GM13977 (cell line): ENCODE measurements around the gene MBNL3.

Experiments used
- DNase-seq: peaks from one replicate; pipeline ENCODE4 v3.0.0; 2012; ENCODE audit warnings: low spot score
- in situ Hi-C: fragments of 300-500 bp; cut with MboI; formaldehyde crosslinking; loops from one replicate; pipeline ENCODE4 v1.12.0; 2022; ENCODE audit warnings: low sequenced_read_pairs, low pct_unique_long_range_greater_than_20kb, mixed read lengths, inconsistent platforms; ENCODE audit not compliant: unreplicated experiment
- TF ChIP-seq, protein P1 (sequence below): IDR thresholded peaks from 2 replicates; pipeline ENCODE4 v1.5.1; 2012; ENCODE audit warnings: mild to moderate bottlenecking, control low read depth; ENCODE audit not compliant: insufficient read depth; ENCODE audit errors: extremely low read depth, missing control alignments

Gene MBNL3

DNA sequence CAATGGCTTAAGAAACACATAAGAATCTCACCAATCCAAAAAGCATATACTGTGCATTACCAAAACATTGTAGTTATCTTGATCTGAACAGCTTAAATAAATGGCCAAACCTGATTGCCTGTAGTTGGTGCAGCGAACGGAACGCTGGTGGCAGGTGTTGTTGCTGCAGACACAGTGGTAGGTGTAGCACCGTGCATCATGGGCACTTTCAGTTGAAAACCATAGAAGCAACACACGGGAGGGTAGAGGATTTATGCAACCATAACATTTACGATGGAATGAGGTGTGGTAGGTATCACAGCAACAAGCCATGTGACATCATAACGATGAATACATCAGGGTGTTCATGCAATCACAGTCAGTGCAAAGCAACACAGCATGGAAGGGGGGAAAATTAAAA lies 106.8 kb downstream of the MBNL3 start:
- DNase-seq: no peak
- in situ Hi-C loops: no loop called here
- TF ChIP-seq, protein P1, sequence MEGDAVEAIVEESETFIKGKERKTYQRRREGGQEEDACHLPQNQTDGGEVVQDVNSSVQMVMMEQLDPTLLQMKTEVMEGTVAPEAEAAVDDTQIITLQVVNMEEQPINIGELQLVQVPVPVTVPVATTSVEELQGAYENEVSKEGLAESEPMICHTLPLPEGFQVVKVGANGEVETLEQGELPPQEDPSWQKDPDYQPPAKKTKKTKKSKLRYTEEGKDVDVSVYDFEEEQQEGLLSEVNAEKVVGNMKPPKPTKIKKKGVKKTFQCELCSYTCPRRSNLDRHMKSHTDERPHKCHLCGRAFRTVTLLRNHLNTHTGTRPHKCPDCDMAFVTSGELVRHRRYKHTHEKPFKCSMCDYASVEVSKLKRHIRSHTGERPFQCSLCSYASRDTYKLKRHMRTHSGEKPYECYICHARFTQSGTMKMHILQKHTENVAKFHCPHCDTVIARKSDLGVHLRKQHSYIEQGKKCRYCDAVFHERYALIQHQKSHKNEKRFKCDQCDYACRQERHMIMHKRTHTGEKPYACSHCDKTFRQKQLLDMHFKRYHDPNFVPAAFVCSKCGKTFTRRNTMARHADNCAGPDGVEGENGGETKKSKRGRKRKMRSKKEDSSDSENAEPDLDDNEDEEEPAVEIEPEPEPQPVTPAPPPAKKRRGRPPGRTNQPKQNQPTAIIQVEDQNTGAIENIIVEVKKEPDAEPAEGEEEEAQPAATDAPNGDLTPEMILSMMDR: no peak

DNA sequence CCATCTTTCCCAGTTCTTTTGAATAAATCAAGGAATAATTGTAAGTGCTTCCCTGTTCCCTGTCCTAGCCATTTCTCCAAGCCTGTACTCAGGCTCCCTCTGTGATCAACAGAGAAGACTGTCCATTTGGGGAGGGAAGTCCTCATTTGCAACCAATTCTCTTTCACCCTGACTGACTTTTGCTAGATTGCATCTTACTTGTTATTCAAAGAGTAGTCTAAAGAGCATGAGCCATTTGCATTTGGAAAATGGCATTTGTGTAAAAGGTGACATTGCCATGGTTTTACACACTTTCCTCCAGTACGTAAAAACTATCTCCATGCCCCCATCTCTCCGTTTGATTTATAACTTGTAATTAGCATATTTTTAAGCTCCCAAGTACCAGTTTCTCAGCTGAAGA lies 110.6 kb downstream of the MBNL3 start:
- in situ Hi-C loops: no loop called here
- no peak for DNase-seq
- TF ChIP-seq, protein P1: no peak

GRCh38 chrX:132375941-132376340 lies 112.9 kb downstream of the MBNL3 start:
- DNase-seq: no peak
- TF ChIP-seq, protein P1: no peak
- in situ Hi-C loops: no loop called here

DNA sequence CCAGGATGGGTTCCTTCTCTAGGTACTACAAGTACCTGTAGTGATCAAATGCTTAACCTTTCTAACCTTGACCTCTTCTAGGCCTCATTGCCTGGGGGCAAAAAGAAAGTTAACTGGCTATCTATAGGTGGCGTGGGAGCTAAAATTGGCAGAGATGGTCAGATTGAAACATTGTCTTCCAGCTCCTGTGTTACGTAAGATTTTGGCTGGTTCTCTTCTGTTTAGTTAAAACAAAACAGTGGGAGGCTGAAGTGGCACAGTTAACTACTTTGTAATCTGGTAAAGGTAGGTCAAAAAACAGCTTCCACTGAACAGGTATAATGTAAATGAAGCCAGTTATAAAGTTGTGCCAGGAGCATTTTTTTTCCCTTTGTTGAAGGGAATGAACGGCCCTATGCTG lies 115.2 kb downstream of the MBNL3 start:
- no peak for DNase-seq
- TF ChIP-seq, protein P1: no peak
- in situ Hi-C loops: no loop called here

- TF ChIP-seq, protein P1: no peak
- DNase-seq: no peak
- in situ Hi-C loops: no loop called here
Observed at GRCh38 chrX:132369617-132370326, 119.1 kb downstream of the MBNL3 start.

- TF ChIP-seq, protein P1: no peak
- no peak for DNase-seq
- in situ Hi-C loops: no loop called here
Observed at GRCh38 chrX:132367984-132368383, 120.9 kb downstream of the MBNL3 start.
